Measurements from ENCODE around the gene COL1A2.

The COL1A2 gene

DNA sequence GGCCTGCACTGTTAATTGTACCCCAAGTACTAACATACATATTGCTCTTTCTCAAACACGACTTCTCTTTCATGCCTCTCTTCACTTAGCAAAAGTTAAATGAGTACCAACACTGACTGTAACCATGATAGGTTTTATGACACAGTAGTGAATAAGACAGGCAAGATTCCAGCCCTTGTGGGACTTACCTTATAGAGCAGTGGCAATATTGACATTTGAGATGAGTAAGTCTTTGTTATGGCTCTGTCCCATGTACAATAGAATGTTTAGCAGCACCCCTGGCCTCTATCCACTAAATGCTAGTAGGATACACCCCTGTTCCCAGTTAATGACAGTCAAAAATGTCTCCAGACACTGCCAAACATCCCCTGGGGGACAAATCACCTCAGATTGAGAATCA, 11.9 kb upstream of the COL1A2 start:
- no peak for DNase-seq (ENCODE audit: low read depth in 2 of 2)

DNA sequence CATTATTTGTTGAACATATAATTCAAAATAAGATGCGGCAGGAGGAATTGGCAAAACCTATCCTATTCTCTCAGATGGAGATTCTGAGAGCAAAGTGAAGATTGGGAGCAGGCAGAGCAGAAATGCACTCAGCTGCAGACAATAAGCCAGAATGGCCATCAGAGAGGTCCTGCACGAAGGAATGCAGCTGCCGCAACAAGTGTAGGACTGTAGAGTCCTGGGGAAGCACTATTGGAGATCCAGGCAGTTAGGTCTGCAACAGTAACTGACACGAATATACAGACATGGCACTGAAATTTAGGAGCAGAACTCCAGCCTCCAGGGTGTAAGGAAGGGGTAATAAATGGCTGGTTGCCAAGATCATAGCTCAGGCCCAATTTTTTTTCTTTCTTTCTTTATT, 10.4 kb upstream of the COL1A2 start:
- DNase-seq (ENCODE audit: low read depth in 2 of 2), result no peak

DNA sequence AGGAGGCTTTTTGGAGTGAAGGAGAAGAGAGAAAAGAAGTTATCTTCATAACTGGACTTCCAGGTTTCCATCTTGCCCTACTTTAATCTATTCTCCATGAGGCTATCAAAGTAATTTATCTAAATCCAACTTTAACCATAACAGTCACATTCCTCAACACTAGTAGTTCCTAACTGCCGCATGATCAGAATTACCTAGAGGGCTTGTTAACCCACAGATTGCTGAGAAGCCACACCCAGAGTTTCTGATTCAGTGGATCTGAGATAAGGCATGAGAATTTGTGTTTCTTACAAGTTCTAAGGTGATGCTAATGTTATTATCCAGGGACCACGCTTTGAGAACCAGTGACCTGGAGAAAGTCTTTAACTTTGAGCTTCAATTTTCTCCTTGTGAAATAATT, 8.3 kb upstream of the COL1A2 start:
- no peak for DNase-seq (ENCODE audit: low read depth in 2 of 2)

DNA sequence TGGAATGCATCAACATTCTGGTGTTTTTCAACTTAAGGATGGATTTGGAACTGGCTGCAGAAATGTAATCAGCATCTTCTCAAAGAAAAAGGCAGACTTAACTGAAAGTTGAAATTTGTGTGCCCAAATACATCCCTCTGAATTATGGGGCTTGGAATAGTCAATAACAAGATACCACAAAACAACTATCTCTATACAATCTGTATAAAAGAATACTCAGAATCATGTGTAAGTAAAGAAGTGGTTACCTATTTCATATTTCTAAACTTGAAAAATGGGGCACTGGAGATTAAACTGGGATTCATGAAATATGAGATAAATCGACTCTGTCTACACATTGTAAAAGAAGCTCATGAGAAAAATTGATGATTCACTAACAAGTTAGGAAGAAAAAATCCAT, 6.2 kb upstream of the COL1A2 start:
- no peak for DNase-seq (ENCODE audit: low read depth in 2 of 2)

DNA sequence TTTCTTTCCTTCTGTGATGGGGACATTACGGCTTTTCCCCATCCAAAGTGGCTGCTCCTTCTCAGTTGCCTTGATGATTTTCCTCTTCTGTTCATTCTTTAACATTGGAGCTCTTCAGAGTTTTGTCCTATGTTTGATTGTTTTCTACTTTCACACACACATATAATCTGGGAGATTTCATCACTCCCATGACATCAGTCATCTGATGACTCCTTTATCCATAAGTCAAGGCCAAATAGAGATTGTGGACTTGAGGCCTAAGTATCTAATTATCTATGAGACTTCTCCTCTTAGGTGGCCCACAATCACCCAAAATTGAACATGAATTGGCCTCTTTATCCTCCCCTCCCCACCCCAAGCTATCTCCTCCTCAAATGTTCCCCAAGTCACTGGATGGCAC, 5.3 kb upstream of the COL1A2 start:
- no peak for DNase-seq (ENCODE audit: low read depth in 2 of 2)

DNA sequence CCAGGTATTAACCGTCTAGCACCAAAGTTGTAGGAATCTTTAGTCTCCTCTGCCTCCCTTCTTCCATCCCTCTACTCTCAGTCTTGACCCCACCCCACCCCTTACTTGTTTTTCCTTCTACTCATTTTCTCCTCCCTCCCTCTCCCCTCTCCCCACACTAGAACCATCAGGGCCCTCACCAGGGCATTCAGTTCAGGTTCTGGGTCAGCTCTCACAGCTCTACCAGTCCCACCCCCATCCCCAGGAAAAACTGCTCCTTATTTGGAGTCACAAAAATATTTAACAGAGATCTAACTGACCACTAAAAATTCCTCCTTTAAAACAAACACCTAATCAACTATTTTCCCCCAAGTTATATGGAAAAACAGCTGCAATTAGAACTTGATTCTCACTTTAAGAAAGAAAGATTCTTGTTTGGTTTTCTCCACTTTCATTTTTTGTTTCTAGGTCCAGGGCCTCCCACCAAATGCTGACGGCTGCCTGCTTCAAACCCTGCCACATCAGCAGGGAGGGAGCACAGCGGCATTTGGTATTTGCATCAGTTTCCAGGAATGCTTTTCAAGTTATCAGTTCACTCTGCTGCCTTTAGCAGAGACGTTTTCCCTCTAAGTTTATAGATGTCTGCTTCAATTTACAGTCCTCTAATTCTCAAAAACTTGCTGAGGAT, 2.8 kb upstream of the COL1A2 start:
- no peak for DNase-seq (ENCODE audit: low read depth in 2 of 2)

DNA sequence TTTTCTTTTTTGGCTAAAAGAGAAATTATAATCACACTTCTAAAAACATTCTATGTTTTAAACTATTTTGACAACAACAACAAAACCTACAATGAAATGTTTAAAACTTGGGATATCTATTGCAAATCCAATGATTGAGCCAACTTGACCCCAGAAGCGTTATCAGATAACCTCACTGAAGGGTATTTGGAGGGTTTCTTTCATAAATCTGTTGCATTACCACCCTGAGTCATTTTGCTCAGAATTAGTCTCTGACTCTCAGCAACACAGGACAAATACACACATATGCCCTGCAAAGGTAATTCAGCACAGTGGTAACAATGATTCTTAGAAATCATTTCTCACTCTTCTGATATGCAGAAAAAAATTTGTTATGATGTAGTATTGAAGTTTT, 2.3 kb upstream of the COL1A2 start:
- DNase-seq (ENCODE audit: low read depth in 2 of 2), result no peak

DNA sequence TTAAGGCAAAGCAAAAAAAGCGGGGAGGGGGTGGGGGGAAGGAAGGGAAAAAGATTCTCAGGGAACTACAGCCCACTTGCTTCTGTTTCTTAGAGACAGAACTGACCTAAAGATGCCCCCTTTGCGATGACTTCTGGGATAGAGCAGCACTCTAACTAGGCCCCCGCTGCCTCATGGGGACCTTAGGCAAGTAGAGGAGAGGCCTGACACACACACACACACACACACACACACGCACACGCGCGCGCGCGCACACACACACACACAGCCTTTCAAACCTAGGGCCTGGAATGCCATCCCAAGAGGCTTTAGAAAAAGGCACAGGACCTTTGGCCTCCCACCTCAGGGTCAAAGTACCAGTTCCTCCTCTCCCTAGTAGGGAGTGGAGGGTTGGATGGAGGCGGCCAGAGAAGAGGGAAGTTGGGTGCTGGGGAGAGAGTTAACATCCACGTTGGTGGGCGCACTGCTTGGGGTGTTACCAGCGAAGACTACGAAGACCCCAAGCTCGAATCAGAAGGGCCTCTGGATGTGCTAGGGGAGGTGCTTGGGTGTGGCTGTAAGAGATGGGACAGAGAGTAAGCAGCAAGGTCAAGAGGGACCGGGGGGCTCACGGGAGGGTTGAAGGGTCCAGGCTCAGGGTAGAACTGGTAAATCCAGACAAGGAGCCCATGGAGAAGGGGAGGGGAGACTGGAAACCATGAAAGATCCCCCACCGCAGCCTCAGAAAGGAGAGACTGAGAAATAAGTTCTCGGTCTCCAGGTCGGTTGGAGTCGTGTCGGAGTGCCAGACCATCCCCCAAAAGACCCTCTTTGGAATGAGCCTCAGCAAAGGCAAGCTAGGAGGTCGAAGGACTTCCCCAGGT, 1.2 kb upstream of the COL1A2 start:
- no peak for DNase-seq (ENCODE audit: low read depth in 2 of 2)

DNA sequence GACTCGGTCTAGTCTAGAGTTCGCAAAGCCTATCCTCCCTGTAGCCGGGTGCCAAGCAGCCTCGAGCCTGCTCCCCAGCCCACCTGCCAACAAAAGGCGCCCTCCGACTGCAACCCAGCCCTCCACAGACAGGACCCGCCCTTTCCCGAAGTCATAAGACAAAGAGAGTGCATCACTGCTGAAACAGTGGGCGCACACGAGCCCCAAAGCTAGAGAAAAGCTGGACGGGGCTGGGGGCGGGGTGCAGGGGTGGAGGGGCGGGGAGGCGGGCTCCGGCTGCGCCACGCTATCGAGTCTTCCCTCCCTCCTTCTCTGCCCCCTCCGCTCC, 622 bp upstream of the COL1A2 start:
- no peak for DNase-seq (ENCODE audit: low read depth in 2 of 2)

DNA sequence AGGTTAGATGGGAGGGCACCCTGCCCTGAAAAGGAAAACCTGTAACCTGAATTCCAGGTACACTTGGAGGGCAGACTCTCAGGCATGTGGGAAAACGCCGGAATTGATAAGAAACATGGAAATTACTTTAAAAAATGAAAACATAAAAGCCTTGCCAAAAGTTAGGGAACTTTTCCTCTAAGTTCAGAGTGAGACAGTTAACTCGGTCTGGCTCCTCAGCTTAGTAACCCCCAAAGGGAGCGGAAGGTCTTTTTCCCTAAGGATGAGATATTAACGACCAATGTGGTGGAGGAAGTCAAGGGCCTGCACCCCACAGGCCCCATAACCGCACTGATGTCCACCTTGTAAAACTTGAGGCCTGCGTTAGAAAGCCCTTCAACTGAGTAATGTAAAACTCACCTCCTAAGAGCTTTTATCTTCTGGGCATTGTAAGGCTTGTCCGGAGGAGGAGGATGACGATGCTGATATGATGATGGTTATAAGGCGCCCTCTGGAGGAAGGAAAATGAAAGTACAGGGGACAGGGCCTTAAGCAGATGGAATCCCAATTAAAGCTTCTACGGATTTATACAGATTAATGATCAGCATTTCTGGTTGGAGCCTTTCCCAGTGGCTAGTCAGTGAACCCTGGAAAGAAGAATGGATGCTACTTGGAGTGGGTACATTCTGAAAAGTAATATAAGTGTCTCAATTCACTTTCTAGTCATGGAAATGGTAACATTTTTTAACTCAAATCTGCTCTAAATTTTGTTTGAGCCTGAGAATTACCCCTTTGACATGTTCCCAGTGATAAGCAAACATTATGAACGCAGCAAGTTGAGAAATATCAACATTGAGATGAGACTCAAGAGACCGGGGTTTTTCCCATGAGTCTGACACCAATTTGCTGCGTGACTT, 694 bp downstream of the COL1A2 start:
- no peak for DNase-seq (ENCODE audit: low read depth in 2 of 2)

DNA sequence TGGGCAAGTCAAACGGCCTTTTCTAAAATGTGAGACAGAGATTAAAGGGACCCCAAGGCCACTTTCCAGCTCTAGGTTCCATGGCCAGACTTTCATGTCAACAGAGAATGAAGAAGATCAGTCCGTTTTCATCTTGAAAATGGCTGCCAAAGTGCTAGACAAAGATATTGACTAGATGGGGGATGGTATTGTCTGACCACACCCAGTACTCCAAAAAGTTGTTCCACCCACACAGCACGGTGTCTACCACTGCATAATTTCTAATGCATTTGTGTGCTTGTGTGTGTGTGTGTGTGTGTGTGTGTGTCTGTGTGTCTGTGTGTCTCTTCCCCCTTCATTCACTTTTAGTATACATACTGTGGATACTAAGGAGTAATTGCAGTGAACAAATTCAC, 1.3 kb downstream of the COL1A2 start:
- no peak for DNase-seq (ENCODE audit: low read depth in 2 of 2)

DNA sequence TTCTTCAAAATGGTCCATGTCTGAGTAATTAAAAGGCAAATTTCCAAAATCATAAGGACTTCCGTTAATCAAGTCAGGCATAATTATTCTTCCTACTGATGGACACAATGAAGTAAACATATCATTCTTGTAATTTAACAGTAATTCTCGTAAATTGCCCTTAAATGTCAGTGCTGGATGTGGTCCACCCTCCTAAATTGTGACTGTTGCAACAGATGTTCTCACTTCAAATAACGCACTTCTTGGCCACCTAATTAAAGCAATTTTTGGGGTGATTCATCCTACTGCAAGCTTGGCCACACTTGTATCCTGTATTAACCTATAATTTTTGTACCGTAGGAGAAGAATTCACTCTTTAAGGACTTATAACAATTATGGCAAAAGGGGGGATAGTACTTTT, 1.9 kb downstream of the COL1A2 start:
- DNase-seq (ENCODE audit: low read depth in 2 of 2), result no peak

DNA sequence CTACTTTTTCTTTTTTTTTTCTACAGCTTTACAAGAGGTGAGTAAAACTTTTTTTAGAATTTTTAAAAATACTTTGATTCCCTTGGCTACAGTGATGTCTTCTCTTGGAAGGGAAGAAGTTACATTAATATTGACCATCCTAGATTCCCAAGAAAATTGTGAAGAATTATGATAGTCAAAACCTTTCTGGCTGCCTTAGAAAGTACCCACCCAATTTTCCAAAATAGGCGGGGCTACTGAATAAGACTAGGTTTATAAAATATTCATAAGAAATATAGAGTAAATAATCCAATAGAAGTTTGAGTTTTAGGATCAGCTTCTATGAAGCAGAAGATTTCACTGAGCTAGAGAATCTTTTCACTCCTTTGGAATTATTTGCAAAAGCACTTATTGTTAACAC, 3.0 kb downstream of the COL1A2 start:
- DNase-seq (ENCODE audit: low read depth in 2 of 2), result no peak

DNA sequence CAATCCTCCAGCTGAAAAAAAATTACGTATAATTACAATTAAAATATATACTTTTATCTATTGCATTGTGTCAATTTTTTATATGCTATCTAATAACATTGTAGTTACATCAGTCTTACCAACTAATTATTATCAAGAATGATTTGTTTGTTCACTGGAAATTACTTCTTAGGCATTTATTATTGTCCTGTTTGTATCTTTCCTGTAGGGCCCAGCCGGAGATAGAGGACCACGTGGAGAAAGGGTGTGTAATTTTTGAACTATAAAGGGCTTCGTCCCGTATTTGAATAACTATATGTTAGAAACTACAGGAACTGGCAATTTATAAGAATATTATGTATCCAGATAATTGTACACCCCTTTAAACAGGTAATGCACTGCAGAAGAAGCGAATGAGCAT, 4.1 kb downstream of the COL1A2 start:
- no peak for DNase-seq (ENCODE audit: low read depth in 2 of 2)

DNA sequence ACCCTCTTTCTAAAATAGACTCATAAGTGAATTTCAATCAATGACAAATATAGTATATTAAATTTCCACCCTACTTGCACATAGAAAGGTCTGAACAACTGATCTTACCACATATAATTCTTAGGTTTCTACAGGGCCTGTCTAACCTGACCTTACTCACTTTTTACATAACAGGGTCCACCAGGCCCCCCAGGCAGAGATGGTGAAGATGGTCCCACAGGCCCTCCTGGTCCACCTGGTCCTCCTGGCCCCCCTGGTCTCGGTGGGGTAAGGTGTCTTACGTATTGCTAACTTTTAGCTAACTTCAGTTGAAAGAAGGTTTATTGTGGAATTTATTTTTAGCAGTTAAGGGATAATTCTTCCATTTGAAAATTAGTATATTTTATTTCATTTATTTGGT, 5.3 kb downstream of the COL1A2 start:
- DNase-seq (ENCODE audit: low read depth in 2 of 2), result no peak

DNA sequence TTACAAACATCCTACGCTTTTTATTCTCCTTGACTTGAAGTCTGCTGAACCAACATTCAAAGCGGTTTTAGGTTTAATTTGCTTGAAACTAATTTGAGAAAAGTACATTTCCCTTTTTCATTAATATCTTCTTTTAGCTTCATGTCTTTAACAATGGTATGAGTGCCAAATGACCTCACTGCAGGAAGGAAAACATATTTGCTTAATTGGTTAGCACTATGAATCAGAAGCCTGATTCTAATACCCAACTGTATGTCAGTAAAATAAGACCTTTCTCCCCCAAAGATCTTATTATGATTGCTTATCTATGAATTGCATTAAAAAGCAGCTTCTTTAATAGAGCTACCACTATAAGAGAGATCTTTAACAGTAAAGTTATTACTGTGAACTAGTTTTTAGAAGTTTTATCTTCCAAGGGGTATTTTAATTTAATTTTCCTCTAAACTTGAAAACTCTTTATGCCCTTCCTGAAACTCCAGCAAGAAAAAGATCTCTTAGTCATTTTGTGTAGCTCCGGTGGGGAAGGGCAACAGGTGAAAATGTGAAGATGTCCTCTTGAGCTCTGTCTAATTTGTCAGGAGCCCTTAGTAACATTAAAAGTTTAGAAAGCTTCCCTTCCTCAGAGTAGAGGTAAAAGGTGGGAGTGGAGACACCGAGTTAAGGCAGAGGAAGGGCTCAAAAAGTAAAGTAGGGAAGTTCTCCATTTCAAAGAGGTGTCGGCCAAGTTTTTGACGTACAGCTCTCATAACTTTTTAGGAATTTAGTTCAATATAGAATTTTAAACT, 6.1 kb downstream of the COL1A2 start:
- DNase-seq (ENCODE audit: low read depth in 2 of 2), result no peak

DNA sequence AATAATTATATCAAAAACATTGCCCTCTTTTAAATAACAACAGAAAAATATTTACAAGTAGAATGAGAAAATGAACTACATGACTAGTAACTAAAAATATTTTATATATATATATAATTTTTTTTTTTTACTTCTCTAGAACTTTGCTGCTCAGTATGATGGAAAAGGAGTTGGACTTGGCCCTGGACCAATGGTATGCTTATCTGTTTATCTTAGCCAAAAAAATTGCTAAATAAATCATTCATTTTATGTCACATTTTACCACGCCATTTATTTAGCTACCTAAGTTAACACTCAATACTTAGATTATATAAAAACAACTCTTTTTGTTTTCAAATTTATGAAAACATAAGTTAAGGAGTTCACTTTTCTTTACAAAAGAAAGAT, 6.7 kb downstream of the COL1A2 start:
- no peak for DNase-seq (ENCODE audit: low read depth in 2 of 2)

DNA sequence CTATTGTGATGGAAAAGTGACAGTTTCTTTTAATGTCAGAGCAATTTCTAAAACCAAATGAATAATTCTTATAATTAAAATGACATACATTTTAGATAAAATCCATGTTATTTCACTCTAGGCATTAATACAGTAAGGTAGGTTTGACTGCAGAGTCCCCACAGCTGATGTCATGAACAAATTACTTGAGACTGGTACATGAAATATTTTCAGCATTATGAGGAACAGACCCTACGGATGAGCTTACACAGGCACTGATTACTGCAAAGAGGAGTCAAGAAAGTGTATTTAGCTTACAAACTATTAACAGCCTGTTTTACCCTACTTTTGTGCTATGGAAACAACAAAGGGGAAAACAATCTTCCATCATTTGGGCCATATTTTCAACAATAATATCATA, 8.9 kb downstream of the COL1A2 start:
- DNase-seq (ENCODE audit: low read depth in 2 of 2), result no peak

DNA sequence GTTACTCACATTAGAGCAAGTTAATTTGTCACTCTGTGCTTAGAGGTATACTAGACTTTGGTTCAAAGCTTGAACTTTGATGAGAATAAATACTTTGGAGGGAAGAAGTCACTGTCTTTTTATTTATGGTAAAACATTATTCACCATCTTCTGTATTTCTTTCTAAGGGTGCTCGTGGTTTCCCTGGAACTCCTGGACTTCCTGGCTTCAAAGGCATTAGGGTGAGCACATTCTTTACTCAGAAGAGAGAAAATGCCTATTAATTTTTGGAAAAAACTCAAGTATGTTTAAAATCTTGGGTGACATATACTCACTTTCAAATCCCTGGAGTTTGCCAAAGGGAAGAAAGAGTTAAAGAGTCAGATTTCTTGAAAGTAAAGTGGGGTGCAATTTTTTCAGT, 10.8 kb downstream of the COL1A2 start:
- no peak for DNase-seq (ENCODE audit: low read depth in 2 of 2)

DNA sequence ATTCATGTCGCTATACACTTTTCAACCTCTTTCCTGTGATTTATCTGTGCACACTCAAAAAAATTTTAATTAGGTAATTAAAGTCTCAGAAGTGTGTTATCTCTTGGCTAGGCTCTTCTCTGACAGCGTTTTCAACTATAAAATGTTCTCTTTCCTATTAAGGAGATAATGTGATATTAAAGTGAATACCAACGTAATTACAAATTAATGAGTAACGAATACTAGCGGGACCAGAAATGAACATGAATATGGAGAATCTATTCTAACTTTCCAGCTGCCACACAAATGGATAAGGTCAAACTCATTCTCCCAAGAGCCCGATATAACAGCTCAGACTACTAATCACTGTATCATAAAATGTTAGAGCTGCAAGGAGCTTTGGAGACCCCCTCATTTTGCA, 12.0 kb downstream of the COL1A2 start:
- no peak for DNase-seq (ENCODE audit: low read depth in 2 of 2)

DNA sequence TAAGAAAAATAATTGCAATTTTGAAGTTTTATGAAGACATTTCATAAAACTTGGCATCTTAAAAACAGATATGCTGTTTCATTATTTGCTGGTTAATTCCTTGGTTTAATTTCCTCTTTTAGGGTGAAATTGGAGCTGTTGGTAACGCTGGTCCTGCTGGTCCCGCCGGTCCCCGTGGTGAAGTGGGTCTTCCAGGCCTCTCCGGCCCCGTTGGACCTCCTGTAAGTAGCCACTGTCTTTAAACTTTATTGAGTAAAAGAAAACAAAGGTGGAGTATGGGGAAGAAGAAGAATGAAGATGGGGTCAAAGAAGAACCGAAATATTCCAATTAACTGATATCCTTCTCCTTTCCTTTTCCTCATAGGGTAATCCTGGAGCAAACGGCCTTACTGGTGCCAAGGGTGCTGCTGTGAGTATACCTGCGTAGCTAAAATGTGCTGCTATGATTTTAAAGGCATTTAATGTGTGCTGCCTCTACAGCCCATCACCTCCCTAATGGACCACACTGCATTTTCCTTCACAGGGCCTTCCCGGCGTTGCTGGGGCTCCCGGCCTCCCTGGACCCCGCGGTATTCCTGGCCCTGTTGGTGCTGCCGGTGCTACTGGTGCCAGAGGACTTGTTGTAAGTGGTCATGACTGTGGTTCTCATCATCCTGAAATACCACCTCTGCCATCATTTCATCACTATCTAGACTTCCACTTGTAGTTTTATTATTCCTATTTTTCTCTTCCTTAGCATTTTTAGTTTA, 14.7 kb downstream of the COL1A2 start:
- no peak for DNase-seq (ENCODE audit: low read depth in 2 of 2)

Measured in stimulated activated CD8-positive, alpha-beta memory T cell treated with anti-CD3 and anti-CD28 coated beads, Interleukin-2, amount 100 ng/mL, for 1 hour (primary cell).